ENCODE data around the gene ZNF507.

ZNF507 gene

DNA sequence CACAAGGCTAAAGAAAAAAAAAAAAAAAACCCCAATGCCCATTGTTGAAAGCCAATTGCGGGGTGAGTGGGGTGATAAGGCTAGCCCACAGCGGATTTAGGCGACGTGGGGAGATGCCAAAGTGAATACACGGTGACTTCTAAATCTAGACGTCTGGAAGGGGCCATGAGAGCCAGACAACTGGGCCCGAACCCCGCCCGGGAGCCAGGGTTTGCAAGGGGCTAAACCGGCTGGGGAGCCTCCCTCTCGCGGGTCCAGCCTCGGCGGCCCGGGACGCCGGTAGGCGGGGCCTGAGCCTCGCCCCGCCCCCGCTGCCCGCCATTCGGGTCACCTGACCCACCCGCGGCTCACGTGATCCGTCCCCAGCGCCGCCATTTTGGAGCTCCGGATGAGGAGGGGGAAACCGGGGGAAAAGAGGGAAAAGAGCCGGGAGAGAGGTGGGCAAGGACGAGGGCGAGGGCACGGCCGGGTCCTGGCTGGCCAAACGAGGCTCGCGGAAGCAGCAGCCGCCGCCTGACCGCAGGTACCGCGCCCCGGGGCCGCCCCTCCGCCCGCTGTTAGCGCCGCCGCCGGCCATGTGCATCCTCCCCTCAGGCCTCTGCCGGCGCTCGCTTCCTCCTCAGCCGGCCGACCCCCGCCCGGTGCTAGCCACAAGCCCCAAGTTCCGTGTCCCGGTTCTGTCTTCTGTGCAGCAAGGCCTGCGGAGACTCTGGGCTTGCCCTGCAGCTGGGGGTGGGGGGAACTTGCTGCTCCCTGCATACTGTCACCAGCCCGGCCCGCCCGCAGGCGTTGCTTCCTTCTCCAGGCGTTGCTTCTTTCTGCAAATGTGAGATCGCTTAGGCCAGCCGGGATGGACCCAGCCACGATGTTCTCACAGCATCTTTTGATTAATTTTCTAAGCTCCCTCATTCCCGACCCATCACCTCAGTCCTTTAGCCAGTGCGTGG, at the start of gene ZNF507:
ZNF507 (plus strand) TSS at position 350 of the 947 bp plus-strand sequence. CDS start 7,221 bp downstream, outside the sequence.
- DNase-seq: peak; percentile 48

DNA sequence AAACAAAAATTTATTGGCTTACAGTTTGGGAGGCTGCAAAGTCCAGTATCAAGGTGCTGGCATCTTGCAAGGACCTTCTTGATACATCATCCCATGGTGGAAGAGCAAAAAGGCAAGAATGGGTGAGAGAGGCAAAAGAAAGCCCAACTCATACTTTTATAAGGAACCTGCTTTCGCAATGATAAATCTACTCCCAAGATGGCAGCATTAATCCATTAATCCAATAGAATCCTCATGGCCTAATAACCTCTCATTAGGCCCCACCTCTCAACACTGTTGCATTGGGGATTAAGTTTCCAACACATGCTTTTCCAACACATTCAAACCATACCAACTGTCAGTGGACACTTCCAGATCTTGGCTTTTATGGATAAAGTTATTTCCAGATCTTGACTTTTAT, 48.7 kb upstream of the ZNF507 start:
- no peak for DNase-seq

DNA sequence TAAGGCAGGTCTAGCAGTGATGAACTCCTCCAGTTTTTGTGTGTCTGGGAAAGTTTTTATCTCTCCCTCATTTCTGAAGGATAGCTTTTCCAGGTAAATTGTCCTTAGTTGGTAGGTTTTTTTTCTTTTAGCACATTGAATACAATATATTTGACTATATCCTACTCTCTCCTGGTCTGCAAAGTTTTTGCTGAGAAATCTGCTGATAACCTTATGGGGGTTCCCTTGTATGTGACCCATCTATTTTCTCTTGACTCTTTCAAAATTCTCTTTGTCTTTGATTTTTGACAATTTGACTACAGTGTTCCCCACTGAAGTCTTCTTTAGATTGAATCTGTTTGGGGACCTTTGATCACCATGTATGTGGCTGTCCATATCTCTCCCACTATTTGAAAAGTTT, 42.6 kb upstream of the ZNF507 start:
- no peak for DNase-seq

DNA sequence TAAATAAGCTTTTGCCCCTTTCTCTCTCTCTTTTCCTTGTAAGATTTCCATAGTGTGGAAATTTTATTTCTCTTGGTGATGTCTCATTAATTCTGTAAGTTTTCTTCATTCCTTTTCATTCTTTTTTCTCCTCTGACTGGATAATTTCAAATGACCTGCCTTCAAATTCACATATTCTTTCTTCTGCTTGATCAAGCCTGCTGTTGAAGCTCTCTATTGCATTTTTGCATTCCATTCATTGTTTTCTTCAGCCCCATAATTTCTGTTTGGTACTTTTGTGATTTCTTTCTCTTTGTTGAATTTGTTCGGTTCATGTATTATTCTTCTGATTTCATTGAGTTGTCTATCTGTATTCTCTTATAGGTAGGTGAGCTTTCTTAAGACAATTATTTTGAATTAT, 42.2 kb upstream of the ZNF507 start:
- DNase-seq: no peak

DNA sequence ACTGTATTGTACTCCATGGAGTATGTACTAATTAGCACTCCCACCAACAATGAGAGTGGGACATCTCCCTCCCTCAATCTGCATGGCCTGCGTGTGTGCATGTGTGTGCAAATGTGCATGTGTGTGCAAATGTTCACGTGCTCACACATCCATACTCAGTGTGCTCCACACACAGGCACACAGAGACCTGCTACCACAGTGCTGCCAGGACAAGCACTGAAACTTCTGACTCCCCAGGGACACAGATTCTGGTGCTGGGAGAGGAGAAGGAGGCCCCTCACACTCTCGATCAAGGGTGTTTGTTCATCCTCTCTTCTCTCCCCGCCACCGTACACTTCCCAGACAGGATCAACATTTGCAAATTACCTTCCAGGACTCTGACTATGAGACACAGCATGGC, 37.8 kb upstream of the ZNF507 start:
- DNase-seq: no peak

DNA sequence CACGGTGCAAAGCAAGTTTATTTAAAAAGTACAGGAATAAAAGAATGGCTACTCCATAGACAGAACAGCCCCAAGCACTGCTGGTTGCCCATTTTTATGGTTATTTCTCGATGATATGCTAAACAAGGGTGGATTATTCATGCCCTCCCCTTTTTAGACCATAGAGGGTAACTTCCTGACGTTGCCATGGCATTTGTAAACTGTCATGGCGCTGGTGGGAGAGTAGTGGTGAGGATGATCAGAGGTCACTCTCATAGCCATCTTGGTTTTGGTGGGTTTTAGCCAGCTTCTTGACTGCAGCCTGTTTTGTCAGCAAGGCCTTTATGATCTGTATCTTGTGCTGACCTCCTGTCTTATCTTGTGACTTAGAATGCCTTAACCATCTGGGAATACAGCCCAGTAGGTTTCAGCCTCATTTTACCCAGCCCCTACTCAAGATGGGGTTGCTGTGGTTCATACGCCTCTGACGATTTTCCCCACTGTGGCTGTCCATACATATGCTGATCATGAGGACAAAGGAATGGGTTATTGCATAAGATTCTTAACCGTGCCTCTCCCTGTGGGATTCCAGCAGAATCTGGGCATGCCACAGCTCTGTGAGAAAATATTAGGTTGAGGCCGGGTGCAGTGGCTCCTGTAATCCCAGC, 36.9 kb upstream of the ZNF507 start:
- DNase-seq: no peak

DNA sequence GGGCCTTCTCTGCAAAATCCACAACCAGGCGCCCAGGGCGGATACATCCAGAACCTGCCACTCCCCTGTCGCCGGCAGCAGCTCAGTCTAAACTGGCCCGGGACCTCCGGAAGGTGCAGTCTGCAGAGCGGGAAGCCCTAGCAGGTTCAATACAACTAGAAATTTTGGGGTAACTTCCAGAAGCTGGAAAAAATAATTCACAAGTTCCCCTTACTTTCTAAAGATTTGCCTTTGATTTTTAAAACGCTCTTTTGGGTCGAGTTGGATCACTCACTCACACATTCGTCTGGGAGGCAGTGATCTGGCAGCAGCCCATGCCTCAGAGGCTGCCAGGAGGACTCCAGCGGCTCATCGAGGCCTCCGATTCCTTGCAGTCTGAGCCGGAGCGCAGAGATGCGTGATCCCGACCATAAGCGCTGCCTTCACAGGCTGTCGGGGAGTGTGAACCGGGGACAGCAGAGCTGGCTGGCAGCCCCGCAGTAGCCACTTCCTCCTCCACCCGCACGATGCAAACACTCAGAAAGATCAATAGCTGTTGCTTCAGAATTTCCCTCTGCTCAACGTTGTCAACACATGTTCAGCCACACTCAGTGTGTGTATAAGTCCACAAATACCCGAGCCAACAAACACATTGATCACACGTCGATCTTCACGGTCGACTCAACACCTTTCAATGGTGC, 35.6 kb upstream of the ZNF507 start:
- no peak for DNase-seq

DNA sequence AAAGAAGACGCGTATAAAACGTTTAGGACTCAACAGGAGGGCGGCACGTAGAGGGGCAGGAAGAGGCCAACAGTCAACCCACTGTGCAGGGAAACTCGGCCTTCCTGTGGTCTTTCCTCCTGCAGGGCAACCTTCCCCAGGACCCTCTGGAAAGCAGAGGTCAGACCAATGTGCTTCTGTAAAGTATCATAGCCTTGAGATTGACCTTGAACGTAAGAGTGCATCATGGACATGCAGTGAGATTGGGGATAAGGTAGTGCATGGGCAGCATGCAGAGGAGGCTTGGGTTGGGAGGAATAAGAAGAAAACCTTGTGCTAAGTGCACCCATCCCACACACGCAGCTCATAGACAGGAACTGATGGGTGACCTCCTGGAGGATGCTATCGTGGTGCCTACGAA, 34.0 kb upstream of the ZNF507 start:
- DNase-seq: no peak

DNA sequence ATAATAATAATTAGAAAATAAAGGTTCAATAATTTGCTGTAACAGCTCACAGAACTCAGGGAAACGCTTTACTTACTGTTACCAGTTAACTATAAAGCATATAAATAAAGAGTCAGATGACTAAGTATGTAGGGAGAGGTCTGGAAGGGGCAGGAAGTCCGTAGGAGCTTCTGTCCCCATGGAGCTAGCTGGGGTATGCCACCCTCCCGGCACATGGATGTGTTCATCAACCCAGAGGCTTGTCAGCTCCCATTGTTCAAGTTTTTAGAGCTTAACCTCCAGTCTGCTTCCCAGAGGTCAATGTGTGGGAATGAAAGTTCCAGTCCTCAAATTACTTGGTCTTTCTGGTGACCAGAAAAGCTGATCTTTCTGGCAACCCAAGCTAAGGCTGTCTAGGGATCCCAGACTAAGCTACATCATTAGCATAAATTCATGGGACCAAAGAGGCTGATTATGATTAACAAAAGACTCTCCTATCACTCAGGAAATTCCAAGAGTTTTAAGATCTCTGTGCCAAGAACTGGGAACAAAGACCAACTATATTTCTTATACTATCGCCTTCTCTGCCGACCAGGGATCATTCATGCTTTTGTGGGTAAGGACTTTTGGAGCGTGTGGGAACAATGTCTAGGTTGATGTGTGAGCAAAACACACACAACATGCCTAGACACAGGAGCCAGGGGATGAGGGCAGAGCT, 31.7 kb upstream of the ZNF507 start:
- DNase-seq: no peak

DNA sequence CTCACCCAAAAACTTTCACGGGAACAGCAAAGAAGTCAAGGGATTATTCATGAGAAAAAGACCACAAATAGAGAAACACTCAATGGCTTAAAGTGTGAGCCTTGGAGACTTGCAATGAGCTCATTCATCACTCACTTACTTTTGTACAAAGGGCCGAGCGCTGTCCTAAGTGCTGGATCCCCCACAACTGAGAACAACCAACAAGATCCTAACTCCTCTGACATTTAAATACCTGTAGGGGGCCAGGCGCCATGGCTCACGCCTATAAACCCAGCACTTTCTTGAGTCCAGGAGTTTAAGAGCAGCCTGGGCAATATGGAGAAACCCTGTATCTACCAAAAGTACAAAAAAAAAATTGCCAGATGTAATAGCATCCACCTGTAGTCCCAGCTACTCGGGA, 29.4 kb upstream of the ZNF507 start:
- no peak for DNase-seq

DNA sequence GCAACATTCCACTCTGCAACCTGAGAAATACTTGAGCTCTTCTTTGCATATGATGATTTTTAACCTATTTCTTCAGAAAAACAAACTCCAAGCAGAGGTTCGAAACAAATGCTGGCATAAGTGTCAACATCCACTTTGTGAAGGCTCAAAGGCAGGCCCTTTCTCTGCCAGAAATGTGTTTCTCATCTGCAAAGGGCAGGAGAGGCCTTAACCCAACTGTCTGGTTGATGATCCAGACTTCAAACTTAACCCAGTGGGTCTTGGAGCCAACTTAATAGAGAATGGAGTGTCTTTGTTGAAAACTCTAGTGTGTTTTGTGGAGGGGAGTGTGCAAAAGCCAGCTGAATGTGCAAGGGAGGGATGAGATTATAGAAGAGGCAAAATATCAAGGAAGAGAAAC, 28.3 kb upstream of the ZNF507 start:
- DNase-seq: no peak

DNA sequence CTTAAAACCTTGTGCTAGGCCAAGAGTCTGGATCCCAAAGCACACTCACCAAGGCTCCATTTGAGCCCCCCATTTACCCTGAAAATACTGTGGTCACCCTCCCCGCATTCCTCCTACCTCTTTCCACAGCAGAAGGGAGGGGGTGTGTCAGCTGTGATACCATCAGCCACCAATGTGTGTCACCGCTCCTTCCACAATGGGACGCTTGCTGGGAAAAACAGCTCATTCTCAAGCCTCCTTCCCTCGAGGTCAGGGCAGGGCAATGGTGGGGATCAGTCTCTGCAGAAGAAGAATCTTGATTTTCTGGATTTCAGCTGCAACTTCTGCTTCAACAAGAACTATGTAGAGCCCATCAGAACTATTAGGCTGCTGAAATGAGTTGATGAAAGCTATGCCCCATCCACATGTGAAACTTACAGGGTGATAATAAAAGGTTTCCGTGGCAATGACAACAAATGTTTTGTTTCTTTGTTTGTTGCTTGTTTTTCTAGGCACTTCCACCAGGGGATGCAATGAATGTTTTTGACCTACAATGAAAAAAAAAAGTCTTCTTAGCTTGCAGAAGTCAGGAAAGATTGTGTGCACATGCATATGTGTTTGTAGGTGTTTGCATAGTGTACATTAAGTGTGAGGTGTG, 26.4 kb upstream of the ZNF507 start:
- no peak for DNase-seq

DNA sequence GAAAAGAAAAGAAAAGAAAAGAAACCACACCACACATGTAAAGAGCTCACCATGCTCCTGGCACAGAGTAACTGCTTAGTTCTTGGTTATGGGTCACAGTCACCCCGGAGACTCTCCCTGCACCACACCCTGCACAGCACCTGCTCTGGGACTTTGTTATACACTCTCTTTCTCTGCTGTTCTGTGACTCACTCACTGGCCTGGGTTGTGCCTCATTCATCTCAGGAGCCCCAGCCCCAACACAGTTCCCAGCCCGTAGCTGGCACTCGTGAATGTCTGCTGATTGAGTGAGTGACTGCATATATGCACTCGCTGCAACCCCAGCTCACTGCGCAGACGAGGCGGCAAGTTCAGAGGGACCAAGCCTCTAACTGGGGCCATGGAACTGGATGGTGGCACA, 22.9 kb upstream of the ZNF507 start:
- no peak for DNase-seq

DNA sequence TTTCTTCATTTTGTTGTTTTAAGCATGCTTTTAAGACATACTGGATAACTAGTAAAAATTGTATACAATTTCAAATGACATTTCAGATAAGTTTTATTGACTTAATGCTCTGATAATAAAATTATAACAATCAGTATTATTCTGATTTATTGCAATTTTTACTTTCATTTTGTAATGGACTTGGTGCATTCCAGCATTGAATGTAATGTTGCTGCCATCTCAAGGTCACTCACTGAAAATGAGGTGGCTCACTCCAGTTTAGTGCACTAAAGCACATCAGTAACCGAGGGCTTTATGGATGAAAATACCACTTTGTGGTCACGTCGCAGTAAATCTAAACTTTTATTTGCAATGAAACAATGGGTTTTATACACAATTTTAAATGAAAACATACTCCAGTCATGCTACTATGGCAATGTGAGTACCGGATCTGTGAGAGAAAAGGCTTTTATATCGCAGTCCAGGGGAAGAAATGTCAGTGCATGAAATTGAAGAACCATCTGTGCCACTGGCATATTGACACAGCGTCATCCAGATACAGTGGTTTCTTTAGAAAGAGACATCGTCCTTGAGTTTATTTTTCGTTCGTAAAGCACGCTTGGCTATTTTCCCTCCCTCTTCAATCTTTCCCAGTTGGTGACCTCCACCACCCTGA, 20.7 kb upstream of the ZNF507 start:
- no peak for DNase-seq

DNA sequence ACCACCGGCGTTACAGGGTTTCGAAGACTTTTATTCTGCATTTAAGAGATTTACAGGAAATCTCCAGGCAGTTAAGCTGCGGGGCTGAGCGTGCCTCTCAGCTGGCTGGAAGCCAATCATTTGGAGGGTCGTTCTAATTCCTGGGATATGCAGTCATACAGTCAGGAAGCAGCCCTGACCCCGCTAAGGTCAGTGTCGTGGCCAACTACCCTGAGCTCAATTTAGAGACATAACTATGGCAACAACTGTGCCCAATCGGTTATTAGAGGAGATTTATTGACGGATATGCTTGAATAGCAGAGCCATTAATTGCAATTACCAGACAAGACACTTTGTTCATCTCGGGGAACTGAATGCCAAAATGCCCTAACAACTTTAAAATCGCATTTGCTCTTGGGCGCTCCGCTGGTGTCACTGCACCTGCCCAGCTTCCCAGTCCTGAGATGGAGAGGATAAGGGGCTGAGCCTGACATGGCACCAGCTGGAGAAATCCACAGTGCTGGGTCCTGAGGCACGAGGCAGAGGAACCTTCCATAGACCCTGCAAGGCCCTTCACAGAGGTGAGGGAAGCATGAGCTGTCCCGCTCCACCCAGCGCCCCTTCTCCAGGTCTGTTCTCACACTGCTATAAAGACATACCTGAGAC, 15.1 kb upstream of the ZNF507 start:
- DNase-seq: no peak

DNA sequence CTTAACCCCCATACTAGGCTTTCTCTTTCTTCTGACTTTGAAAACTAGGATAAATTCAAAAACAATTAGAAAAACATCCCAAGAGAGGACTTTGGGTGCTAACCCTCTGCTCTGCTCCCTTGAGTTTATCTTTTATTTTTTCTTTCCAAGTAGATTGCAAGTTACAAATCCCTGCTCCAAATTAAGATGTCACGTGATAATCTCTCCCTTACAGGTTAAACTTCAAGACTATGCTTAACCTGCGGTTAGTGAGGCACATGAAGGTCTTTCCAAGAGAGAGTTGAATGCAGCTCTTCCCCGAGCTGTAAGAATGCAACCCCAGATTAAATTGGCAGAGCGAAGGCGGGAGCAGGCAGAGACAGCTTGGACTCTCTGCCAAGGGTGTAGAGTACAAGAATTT, 12.2 kb upstream of the ZNF507 start:
- DNase-seq: no peak

DNA sequence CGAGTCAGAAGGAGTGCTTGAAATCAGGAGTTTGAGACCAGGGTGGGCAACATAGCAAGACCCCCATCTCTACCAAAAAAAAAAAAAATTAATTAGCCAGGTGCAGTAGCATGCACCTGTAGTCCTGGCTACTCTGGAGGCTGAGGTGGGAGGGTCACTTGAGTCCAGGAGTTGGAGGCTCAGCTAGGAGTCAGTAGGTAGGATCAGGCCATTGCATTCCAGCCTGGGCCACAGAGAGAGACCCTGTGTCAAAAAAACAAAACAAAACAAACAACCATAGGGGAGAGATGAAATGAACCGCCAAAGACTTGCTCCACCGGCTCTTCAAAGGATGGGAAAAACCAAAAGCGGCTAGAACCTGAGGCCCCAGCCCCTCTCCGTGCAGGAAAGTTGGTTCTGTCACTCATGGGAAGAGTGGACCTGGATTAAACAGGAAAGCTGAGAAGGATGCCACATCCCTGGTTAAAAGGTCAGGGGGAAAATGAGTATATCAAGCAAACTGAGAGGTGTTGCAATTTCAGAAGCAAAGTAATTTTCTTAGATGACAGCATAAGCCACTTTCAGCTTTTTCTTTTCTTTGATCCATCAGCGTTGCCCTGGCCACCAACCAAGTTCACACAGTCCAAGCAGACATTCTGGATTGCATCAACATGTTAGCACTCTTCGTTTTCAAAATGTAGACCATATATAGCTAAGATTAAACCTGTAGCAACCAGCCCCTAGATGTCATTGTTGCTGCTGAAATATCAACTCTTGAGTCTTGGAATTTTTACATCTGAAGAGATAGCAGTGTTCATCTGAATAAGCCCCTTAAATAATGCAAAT, 8.9 kb upstream of the ZNF507 start:
- DNase-seq: no peak

DNA sequence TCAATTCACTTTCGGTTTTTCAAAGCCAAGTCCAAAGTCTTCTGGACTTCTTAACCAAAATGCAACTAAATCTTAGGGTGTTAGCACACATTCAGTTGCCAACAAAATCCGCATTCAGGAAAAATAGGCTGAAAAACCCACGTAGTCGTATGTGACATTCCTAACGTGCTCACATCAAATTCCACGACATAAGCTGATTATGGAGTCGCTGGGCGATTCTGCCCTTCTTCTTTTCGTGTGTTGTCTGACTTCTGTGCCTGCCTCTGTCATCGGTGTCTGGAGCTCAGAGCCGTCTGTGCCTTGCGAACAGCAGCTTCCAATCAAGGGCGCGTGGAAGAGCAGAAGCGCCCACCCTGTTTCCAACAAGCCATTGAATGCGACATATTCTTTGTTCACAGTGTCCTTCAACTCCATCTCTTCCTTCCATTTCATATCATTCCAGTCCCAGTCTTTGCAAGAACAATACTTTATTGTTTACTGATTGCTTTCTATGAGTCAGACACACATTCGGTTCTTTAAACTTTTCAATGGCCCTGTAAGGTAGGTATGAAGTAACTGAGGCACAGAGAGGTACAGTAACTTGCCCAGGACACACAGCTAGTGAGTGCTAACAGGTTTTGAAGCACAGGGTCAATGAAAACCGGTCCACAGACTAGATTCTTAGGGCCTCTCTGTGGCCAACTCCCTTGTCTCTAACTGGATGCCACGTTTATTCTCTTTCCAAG, 8.2 kb upstream of the ZNF507 start:
- DNase-seq: no peak

DNA sequence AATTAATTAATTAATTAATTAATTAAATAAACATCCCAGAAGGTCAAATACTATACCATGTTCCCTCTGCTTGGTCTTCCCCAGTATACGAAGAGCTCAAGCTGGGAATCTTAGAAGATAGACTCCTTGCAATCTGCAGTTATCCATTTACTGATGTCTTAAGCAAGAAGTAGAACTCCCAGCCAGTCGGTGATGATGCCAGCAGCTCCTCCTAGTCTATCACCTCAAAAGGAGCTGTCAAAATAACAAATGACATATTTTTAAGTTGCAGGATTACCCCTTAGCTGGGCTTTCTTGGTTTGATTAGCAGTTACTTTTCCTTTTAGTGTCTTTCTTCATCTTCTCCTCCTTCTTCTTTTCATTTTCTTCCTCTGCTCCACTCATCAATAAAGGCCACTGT, 6.0 kb upstream of the ZNF507 start:
- no peak for DNase-seq
